Astrocyte of the spinal cord (primary cell): ENCODE data around the gene SORCS2.

ENCODE experiments used
- DNase-seq: peaks from one replicate; pipeline ENCODE4 v3.0.0; 2011; ENCODE audit warnings: low read depth, low spot score
- H3K4me3 ChIP-seq: 2 replicates; pipeline ENCODE4 v1.5.1; 2011; ENCODE audit warnings: low read depth, mild to moderate bottlenecking, low read length, moderate library complexity
- CTCF ChIP-seq: IDR thresholded peaks from 2 replicates; pipeline ENCODE4 v1.5.1; 2012; ENCODE audit warnings: low read depth, mild to moderate bottlenecking, low read length, inconsistent platforms
- in situ Hi-C: cut with HindIII; loops from 2 replicates; pipeline ENCODE4 v1.10.0; 2017; ENCODE audit warnings: low sequenced_read_pairs

The SORCS2 gene

GRCh38 chr4:7338876-7339623 is 146.7 kb downstream of the SORCS2 start:
- in situ Hi-C loops: no loop called here

DNA sequence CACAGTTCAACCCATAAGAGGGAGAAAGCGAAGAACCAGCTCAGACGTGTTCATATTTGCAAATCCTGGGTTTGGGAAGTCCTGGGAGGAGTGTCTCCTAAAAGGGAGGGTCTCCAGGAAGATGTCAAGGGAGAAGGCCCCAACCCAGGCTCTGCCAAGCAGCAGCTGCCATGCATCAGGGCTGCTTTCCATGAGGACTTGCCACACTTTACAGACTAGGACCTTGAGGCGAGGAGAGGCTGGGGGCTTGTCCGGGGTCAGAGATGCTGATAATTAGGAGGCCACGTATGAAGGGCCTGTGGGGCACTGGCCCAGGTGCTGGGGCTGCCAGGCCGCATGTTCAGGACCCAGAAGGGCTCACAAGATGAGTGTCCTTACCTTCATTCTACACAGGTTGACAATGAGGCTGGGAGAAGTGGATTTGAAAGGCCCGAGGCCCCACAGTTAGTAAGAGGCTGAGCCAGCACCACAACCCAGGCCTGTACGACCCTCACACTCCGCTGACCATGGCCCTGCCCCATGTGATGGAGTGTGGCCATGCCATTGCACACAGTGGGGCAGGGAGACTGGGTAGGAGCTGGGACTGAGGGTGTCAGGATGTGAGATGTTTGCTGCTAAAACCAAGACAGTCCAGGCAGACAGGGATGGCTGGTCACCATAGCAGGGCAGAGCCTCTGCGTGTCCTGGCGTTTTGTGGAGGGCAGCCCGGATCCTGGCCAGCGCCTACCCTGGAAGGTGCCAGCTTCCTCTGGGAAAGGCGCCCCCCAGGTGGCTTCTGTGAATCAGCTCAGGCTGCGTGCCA is 147.6 kb downstream of the SORCS2 start:
- no peak overlapping the region for H3K4me3 ChIP-seq
- no peak for DNase-seq
- no peak for TF ChIP-seq CTCF
- in situ Hi-C loops: no loop called here

More at GRCh38 chr4:7338876-7339623, 146.7 kb downstream of the SORCS2 start:
- no peak overlapping the region for H3K4me3 ChIP-seq
- no peak for TF ChIP-seq CTCF
- DNase-seq: no peak

DNA sequence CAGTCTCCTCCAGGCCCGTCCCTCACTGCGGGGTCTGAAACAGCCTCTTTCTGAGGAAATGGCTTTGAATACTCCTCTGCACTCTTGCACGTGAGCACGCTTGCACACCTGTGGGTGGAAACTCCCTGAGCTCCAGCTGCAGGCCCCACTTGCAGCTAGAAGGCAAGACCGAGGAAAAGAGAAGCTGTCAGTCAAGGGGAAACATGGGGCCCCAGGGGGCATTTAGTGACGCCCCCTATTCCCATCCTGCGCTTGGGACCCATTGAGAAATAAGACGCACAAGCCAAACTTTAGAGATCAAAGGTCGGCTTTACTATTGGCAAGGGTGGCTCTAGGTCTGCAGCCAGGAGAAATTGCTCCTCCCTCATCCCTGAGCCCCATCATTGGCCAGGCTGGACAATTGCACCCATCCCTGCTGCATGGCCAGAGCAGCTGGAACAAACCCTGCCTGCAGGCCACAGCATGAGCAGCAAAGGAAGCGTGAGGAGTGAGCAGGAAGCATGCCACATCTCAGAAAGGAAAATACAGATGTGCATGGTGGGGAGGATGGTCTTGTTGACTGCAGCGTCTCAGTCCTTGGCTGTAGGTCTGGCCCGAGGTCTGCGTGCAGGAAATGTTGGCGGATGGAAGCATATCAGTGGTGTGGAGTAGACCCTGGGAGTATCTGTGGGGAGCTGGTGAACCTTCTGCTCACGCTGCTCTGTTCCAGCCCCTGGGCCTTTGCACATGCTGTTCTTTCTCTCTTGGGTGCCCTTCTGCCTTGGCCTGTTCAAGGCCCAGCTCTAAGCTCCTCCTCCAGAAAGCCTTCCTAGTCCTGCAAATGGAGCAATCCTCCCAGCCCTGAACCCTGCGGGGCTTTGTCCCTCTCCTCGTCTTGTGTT is 148.5 kb downstream of the SORCS2 start:
- H3K4me3 ChIP-seq: no peak overlapping the region
- DNase-seq: no peak
- in situ Hi-C loops: no loop called here
- TF ChIP-seq CTCF: no peak

DNA sequence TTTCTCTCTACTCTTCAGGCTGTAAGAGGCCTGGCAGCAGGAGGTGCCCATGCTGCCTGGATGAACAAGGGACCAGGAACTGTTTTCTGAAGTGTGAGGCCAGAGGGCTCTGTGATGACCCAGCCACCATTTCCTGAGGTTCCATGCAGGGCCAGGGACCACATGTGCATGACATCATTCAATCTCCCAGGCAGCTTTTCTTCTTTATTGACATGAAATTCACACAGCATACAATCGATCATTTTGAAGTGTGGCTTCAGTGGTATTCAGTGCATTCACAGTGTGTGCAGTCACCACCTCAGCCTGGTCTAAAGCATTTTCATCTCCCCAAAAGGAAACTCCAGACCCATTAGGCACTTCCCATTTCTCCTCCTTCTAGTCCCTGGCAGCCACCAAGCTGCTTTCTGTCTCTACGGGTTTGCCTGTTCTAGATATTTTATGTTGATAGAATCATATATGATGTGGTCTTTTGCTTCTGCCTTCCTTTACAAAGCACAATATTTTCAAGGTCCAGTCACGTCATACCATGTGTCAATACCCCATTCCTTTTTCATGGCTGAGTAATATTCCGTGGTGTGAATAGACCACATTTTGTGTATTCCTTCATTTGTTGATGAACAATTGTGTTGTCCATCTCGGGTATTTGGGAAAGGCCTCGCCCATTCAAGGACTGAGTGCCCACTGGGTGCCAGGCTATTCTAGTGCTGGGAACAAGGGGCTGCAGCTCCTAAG is 149.3 kb downstream of the SORCS2 start:
- no peak overlapping the region for H3K4me3 ChIP-seq
- no peak for TF ChIP-seq CTCF
- in situ Hi-C loops: no loop called here
- peak; percentile 75 for DNase-seq

DNA sequence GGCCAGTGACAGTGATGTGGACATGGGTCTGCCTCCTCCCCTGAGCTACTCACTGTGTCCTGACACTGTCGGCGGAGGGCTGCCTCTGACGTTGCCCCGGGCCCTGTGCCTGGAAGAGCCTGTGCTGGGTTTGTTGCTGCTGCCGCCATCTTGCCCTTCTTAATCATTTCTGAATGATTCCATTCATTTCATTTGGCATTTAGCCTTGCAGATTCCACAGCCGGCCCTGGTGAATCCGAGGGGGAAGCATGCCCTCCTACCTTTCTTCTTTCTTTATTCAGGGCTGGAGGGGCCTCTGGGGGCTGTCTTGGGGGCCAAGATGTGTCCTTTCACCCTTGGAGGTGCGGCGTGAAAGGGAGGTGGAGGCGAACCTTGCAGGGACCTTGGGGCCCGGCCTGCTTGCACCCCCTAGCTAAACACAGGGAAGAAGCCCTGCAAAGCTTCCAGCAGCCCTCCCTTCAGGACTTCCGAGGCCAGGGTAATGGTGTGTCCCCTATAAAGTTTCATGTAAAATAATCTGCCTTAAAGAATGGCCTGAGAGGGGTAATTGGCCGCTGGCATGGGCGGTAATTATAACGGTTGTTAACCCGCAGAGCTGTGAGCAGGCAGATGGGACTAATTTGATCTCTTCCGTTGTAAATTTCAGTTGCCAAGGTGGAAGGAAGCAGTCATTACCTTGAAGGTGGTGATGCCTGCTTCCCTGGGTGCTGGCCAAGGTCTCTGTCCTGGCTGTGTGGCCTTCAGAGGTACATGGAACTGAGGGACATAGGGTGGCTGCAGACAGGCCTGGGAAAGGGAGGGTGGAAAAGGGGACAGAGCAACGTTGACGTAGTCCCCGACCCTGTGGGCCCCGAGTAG is 150.1 kb downstream of the SORCS2 start:
- TF ChIP-seq CTCF: no peak
- in situ Hi-C loops: no loop called here
- no peak overlapping the region for H3K4me3 ChIP-seq
- no peak for DNase-seq
